Ovary (tissue), 3 donors: Measurements from ENCODE around the gene ZIC4.

Experiments
- CTCF ChIP-seq, 3 donors: fragments of 450-650 bp in 2 of 3; fragments of 200-600 bp in 1 of 3; IDR thresholded peaks; one replicate each; pipeline versions ENCODE4 v1.5.1 to v1.8.0; 2016 to 2022; ENCODE audit warnings: antibody characterized with exemption in 3 of 3, mild to moderate bottlenecking in 1 of 3
- EP300 ChIP-seq: sonication (generic); formaldehyde crosslinking; IDR thresholded peaks from one replicate; pipeline ENCODE4 v1.6.1; 2017; ENCODE audit warnings: antibody characterized with exemption
- POLR2A ChIP-seq: fragments of 450-650 bp; IDR thresholded peaks from one replicate; pipeline ENCODE4 v1.6.1; 2017; ENCODE audit warnings: antibody characterized with exemption, mild to moderate bottlenecking, moderate library complexity
- donor health status: DM: no; HTN: no; CAD: no.

DNA sequence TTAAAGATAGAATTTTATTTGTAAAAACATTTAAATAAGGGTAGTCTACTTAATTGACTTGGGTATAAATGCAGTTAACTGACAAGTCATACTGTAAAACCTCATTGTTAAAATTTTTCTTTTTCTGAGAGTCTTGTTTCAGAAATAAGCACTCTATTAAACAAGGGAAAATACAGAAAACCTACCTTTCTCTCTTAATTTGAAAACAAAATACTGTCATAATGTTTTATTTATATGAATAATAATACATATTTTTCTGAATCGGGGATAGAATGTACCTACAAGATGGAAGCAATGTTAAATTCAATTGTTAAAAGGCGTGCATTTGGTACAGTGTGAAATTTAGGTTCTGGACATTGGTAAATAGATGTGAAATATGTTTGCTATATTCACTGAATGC lies 20.6 kb upstream of the ZIC4 start:
- TF ChIP-seq CTCF (IDR thresholded peaks at IDR 0.05) (no peak), POLR2A (no peak), EP300 (no peak)
